Activated CD8-positive, alpha-beta memory T cell treated with anti-CD3 and anti-CD28 coated beads for 48 hours (primary cell): ENCODE data around the gene HPGD.
"Not testable (repeated sequence)": the region's sequence is repeated elsewhere in the genome, so short reads cannot be mapped to it uniquely, and the experiment has no call there.

Experiments used
- DNase-seq, 3 experiments: peaks; one replicate each; pipeline ENCODE4 v3.0.0-alpha.2; 2020; ENCODE audit warnings: low read depth in 2 of 3, low spot score in 2 of 3

Gene HPGD

DNA sequence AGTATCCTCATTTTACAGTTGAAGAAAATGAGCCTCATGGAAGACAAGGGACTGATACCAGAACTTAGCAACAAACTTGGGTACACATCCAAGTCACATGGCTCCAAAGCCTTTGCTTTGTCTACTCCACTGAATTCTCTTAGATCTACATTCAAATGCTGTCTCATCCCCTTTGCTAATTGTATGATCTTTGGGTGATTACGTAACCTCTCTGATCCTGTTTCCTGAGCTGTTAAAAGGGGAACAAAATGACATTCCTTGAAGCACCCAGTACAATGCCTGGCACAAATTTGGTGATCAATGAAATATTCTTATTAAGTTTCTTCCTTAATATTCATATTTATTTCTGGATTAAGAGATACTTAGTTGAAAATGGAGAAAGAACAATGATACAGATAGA, 5.9 kb upstream of the HPGD start:
- DNase-seq, result no peak

GRCh38 chr4:174526731-174527130, 4.4 kb upstream of the HPGD start:
- DNase-seq, result no peak

DNA sequence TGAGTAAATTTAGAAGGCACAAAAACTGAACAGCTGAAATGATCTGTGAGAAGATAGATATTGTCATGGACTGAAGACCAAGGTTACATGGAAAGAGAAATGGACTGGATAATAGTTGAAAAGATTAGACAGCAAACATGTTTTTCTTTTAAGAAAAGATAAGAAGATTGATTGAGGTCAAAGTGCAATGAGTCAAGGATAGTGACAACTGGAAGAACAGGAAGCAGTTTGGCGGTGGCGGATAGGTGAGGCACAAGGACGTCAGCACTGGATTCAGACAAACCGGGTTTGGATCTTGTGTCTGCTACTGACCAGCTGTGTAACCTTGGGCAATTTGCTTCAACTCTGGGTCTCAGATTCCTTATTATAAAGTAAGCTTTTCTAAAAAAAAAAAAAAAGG, 2.0 kb upstream of the HPGD start:
- DNase-seq, result no peak

DNA sequence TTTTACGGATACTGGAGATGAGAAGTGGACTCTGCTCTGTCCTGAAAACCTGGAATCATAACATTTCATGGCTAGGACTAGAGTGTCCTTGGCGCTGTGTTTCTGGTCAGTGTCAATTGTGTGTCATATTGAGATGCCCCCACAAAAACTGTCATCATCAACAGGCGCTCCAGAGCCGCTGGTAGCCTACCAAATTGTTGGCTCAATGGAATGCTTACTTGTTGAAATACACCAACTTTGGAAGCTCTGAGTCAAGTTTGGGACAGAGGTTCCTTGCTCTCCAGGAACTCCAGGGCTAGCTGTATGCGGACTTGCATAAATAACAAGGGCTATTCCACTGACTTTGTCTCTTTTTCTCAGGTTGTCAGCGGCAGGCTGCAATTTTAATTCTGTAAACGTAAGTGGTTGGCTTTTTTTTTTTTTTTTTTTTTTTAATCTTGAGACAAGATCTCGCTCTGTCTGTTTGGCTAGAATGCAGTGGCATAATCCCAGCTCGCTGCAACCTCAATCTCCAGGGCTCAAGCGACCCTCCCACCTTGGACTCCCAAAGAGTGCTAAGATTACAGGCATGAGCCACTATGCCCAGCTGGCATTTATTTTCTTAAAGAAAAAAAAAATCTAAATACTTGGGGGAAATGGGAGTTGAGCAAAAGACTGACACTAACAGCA, 871 bp upstream of the HPGD start:
- DNase-seq, result no peak

DNA sequence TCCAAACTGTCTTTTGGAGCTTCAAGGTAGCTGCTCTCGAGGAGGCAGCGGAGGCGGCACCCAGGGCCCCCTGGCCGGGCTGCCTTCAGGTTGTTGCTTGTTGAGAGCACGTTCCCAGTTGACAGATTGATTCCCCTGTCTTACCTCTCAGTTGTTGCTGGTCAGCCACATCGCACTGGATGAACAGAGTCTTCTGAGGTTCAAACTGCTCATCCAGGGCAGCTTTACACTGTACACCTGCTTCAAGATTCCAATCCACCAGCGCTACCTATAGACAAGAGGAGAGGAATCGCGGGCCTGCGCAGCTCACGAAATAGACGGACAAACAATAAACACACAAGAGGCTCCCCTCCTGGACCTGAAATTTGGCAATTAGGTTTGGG, 497 bp downstream of the HPGD start:
- DNase-seq, result no peak

DNA sequence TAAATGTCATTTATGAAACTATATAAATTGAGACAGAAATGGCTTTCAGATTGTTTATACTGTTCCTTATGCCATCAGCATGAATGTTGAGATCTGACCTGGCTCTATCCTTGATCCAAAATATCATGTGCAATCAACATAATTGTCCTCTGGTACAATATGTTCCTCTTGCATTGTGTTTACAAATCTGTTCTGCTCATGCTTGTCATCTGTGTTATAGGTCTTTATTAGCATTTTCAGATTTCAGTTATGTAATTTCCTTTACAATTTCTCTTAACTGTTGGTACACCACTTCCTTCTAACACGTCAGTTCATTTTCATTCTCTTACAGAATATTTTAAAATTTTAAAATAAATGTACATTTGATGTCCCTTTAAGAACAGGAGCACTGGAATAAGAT, 1.6 kb downstream of the HPGD start:
- no peak for DNase-seq

DNA sequence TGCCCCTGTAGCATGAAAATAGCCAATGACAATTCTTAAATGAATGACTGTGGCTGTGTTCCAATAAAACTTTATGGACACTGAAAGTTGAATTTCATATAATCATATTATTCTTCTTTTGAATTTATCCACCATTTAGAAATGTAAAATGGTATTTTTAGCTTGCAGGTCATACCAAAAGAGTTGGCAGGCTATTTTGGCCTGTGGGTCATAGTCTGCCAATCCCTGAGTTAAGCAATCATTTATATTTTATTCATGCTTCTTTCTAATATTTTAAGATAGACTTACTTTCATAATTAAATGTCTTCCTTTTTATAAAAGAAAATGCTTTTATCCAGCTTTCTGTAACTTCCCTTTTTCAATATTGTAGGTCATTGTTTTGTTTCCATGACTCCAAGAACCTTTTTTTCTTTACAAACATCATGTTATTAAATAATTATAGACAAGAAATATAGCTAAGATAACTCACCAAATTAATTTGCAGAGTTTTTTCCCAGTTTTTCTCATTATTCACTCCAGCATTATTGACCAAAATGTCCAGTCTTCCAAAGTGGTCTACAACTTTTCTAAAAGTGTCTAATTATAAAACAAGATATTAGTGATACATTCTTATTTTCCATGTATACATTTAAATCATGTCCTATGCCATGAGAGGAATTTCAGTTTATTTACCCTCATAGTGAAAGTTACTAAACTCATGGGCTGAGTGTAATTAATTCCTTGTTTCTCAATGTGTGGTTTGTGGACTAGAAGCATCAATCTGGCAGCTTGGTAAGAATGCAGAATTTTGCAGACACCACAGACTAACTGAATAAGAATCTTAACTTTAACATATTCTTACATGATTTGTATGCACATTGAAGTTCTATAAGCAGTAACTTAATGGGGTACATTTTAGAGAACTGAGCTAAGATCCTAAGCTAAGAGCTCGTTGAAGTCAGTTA, 4.5 kb downstream of the HPGD start:
- DNase-seq, result no peak

GRCh38 chr4:174516794-174517193, 5.5 kb downstream of the HPGD start:
- DNase-seq, result no peak

DNA sequence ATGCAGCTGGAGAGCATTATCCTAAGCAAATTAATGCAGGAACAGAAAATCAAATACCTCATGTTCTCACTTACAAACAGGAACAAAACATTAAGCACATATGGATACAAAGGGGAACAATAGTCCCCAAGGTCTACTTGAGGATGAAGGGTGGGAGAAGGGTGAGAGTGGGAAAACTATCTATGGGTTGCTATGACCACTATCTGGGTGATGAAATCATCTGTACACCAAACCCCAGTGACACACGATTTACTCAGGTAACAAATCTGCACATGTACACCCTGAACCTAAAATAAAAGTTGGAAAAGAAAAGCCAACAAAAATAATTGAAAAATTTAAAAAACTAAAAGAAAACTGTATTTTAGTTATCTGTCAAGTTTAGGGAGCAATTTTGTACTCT, 5.9 kb downstream of the HPGD start:
- DNase-seq, result no peak

DNA sequence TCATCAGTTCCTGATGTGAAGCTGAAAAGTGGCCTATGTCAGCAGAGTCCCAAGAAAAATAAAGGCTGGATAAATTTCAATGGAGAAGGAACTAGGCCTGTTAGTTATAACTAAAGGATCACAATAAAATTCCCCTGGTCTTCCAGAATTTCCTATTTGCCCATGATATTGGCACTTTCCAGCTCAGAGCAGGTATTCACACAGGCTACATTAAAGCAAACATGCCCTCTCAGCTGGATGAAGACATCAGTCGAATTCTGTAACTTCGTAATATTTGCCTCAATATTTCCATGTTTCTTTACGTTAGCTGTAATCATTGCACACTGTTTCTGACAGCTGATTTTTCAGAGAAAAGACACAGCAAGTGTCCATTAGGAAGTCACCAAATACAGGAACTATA, 9.5 kb downstream of the HPGD start:
- no peak for DNase-seq

- DNase-seq, result no peak
These were observed 16.4 kb downstream of the HPGD start for GRCh38 chr4:174505892-174506291.

GRCh38 chr4:174505007-174505406, 17.3 kb downstream of the HPGD start:
- no peak for DNase-seq

DNA sequence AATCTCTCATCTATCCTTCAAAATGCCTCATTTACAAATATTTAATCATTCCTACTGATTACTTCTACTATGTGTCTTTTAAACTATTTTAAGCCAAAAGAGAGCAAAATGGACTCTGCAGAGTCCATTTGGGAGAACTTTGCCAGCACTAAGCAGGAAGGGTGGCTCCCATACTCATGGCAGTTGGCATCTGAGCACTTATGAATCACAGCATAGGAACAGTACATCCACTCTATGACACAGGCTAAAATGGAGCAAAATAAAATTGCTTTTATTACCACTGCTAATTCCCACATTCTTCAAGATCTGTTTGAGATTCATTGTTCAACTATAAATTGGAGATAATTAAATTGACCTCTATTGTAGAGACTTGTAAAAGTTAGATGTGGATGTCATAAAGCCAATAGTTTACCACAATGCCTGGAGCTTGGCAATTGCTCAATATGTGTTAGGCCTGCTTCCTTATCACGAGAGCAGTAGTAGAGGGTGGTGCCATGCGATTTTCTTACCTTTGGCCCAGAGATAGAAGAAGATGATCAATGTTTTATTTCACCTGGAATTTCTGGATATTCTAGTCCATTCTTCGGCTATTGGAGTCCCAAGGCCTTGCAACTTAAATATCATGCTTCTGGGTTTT, 19.1 kb downstream of the HPGD start:
- no peak for DNase-seq

DNA sequence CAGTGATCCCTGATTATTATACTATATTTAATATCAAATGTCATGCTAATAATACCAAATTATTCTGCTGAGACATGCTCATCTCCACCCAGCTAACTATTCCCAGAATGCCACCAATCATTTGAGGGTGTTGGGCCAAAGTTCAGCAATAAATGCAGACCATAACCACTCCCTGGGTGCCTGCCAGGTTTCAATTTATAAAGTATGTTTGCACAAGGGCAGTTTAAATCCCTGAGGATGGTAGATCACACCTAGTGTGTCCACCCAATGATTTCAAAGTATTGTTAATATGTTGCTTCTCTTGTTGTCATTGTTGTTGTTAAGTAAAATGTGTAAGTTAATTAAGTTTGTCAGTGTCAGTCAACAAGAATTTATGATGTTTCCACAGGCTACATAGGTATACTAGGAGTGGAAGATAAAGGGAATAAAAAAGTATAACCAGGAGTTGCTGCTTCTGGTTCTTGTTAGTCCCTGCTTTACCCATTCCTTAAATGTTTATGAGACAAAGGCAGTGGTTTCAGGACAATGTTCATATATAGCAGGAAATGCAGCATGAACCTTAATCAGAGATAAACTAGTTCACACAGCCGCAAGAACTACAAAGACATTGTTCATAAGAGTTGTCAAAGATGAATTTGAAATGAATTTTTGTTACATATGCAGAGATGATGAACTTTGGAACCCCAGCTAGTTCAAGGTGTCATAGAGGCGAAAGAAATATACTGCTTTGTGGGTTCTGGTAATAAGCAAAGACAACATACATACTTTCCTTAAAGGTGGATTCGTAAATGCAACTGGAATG, 25.5 kb downstream of the HPGD start:
- DNase-seq, result no peak

GRCh38 chr4:174495626-174496025, 26.7 kb downstream of the HPGD start:
- no peak for DNase-seq

- DNase-seq, result no peak
These were observed 27.6 kb downstream of the HPGD start for GRCh38 chr4:174494726-174495125.

DNA sequence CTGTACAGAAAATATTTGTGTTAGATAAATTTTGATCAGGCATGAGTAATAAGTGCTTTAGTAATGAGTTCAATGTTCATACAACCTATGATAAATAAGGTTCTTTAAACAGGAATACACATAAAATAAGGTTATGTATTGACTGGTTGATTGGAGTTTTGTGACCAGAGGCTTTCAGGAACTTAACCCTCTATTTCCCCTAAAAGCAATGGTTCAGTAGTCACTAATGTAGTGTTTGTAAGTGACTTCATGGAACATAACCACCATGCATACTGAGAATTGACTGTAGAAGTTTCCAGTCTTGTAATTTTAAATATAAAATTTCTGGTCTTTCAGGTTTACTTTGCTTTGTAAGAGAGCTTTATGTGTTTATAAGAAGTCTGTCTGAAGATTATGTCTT, 28.1 kb downstream of the HPGD start:
- DNase-seq, result no peak

GRCh38 chr4:174490451-174490961, 31.8 kb downstream of the HPGD start:
- DNase-seq, result no peak

DNA sequence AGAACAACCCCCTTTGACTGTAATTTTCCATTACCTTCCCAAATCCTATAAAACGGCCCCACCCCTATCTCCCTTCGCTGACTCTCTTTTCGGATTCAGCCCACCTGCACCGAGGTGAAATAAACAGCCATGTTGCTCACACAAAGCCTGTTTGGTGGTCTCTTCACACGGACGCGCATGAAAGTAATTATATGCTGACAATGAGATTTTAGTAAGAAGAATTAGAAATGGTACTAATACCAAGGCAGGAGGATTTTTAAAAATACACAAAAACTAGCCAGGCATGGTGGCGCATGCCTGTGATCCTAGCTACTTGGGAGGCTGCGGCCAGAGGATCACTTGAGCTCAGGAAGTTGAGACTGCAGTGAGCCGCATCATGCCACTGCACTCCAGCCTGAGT, 33.9 kb downstream of the HPGD start:
- not testable (repeated sequence) for DNase-seq

DNA sequence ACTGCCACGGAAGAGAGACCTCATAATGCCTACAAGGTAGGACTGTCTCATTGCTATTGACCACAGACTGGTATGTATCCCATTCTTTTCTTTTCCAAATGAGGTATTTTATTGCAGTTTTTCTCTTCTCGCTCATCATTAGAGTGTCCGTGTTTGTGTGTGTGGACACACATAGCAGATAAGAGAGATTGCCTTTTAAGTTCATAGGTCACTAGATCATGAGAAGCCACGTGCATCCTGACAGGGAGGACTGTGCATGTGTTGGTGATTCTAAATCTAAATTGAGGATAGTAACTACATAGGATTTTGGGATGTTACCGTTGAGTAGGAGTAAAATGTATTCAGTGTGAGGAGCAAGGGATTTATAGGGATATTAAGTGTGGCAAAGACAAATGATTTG, 37.3 kb downstream of the HPGD start:
- no peak for DNase-seq

- no peak for DNase-seq
These were observed 38.5 kb downstream of the HPGD start for GRCh38 chr4:174483792-174484191.
